H1 (cell line): ENCODE measurements around the gene EN1. TPM values are rescaled to one million over a fixed set of nuclear protein-coding genes. Genes with fewer than 3 reads are reported as not detected.

Source experiments
- polyA plus RNA-seq, 7 experiments: library from polyadenylated mRNA; depleted of rRNA in 3 of 7; stranded (reverse) in 5 of 7; unstranded in 2 of 7; fragments of >200 nt in 5 of 7; fragments of 200-250 nt in 2 of 7; gene quantifications; 1 replicate in 5 of 7; 2 replicates in 1 of 7; 4 replicates in 1 of 7; pipeline versions ENCODE4 v1.2.1 to v1.2.3, GENCODE V29; 2011 to 2013; ENCODE audit warnings: missing spikeins in 2 of 7, mixed read lengths in 2 of 7
- total RNA-seq: library from RNA; stranded (reverse); fragmentation: NEBNext Ultra II Directional; extraction: Animal tissue kit (Norgen Biotek cat#: 25700); gene quantifications from 2 replicates; pipeline ENCODE4 v1.2.1, GENCODE V29; 2021
- TF ChIP-seq, protein P1 (sequence below): fragments of 300-600 bp; sonication (generic); IDR thresholded peaks from 2 replicates; pipeline ENCODE4 v1.7.1; 2012; ENCODE audit warnings: low read length, moderate library complexity, mild to moderate bottlenecking, inconsistent platforms; ENCODE audit not compliant: insufficient replicate concordance

The EN1 gene
- total and polyA plus RNA-seq, 2 of the 8 experiments (the other 6 are each of a cell fraction or from before 2014, with no cell fraction given) = not detected

DNA sequence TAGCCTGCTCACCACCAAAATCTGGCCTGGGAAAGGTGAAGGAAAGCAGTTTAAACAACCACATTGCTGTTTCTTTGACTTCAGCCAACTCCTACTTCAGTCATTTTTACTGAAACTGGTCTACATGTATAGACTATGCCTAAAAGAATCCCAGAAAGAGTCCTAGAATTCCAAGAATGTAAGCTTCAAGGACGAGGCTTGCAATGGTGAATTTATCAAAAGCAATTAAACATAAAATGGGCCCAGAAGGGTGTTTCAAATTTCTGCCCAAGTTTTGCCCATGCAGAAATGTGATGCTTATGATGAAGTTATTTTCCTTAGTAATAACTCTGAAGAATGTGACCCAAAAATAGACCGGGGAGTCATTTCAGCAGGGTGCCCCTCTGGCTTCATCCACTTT, 16.6 kb downstream of the EN1 start (continued):
- TF ChIP-seq, protein P1, sequence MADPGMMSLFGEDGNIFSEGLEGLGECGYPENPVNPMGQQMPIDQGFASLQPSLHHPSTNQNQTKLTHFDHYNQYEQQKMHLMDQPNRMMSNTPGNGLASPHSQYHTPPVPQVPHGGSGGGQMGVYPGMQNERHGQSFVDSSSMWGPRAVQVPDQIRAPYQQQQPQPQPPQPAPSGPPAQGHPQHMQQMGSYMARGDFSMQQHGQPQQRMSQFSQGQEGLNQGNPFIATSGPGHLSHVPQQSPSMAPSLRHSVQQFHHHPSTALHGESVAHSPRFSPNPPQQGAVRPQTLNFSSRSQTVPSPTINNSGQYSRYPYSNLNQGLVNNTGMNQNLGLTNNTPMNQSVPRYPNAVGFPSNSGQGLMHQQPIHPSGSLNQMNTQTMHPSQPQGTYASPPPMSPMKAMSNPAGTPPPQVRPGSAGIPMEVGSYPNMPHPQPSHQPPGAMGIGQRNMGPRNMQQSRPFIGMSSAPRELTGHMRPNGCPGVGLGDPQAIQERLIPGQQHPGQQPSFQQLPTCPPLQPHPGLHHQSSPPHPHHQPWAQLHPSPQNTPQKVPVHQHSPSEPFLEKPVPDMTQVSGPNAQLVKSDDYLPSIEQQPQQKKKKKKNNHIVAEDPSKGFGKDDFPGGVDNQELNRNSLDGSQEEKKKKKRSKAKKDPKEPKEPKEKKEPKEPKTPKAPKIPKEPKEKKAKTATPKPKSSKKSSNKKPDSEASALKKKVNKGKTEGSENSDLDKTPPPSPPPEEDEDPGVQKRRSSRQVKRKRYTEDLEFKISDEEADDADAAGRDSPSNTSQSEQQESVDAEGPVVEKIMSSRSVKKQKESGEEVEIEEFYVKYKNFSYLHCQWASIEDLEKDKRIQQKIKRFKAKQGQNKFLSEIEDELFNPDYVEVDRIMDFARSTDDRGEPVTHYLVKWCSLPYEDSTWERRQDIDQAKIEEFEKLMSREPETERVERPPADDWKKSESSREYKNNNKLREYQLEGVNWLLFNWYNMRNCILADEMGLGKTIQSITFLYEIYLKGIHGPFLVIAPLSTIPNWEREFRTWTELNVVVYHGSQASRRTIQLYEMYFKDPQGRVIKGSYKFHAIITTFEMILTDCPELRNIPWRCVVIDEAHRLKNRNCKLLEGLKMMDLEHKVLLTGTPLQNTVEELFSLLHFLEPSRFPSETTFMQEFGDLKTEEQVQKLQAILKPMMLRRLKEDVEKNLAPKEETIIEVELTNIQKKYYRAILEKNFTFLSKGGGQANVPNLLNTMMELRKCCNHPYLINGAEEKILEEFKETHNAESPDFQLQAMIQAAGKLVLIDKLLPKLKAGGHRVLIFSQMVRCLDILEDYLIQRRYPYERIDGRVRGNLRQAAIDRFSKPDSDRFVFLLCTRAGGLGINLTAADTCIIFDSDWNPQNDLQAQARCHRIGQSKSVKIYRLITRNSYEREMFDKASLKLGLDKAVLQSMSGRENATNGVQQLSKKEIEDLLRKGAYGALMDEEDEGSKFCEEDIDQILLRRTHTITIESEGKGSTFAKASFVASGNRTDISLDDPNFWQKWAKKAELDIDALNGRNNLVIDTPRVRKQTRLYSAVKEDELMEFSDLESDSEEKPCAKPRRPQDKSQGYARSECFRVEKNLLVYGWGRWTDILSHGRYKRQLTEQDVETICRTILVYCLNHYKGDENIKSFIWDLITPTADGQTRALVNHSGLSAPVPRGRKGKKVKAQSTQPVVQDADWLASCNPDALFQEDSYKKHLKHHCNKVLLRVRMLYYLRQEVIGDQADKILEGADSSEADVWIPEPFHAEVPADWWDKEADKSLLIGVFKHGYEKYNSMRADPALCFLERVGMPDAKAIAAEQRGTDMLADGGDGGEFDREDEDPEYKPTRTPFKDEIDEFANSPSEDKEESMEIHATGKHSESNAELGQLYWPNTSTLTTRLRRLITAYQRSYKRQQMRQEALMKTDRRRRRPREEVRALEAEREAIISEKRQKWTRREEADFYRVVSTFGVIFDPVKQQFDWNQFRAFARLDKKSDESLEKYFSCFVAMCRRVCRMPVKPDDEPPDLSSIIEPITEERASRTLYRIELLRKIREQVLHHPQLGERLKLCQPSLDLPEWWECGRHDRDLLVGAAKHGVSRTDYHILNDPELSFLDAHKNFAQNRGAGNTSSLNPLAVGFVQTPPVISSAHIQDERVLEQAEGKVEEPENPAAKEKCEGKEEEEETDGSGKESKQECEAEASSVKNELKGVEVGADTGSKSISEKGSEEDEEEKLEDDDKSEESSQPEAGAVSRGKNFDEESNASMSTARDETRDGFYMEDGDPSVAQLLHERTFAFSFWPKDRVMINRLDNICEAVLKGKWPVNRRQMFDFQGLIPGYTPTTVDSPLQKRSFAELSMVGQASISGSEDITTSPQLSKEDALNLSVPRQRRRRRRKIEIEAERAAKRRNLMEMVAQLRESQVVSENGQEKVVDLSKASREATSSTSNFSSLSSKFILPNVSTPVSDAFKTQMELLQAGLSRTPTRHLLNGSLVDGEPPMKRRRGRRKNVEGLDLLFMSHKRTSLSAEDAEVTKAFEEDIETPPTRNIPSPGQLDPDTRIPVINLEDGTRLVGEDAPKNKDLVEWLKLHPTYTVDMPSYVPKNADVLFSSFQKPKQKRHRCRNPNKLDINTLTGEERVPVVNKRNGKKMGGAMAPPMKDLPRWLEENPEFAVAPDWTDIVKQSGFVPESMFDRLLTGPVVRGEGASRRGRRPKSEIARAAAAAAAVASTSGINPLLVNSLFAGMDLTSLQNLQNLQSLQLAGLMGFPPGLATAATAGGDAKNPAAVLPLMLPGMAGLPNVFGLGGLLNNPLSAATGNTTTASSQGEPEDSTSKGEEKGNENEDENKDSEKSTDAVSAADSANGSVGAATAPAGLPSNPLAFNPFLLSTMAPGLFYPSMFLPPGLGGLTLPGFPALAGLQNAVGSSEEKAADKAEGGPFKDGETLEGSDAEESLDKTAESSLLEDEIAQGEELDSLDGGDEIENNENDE = no peak
